ENCODE results near the gene AFF3. TPM values are rescaled to one million over a fixed set of nuclear protein-coding genes. Genes with fewer than 3 reads are reported as not detected.

AFF3 gene
- total RNA-seq, 1 donor from 2014 or later, result not detected

DNA sequence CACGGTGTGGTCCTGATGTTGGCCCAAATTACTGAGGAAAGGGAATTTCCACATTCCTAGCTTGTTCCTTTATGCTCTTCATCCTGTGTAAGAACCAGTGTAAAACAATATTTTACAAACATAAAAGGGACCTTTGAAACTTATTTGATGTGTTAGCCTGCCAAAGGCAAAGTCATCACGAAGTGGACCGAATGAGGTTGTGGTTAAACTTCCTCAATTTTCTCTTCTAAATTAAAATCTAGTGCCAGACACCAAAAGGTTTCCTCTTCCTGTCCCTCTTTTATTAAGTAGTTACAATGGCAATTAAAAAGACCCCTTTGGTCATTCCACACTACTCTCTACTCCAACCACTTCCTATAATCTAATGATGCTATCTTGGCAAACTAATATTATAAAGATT is 279.8 kb downstream of the AFF3 start:
- no peak for DNase-seq (ENCODE audit: low read depth)

DNA sequence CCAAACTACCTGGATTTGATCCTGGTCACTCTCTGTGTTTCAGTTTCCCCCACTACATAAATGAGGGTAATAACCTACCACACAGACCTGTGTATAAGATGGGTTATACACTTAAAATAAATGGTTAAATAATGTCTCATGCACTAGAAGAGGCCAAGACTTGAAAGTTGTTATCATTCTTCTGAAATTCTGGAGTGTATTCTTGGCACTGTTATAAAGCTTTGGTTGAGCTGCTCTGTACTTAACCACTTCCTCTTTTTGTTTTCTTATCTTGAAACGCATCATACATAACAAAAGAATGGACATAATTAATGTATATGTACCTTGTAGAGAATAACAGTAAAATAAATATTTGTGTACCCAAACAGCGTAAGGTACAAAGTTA is 281.0 kb downstream of the AFF3 start:
- DNase-seq (ENCODE audit: low read depth), result no peak

DNA sequence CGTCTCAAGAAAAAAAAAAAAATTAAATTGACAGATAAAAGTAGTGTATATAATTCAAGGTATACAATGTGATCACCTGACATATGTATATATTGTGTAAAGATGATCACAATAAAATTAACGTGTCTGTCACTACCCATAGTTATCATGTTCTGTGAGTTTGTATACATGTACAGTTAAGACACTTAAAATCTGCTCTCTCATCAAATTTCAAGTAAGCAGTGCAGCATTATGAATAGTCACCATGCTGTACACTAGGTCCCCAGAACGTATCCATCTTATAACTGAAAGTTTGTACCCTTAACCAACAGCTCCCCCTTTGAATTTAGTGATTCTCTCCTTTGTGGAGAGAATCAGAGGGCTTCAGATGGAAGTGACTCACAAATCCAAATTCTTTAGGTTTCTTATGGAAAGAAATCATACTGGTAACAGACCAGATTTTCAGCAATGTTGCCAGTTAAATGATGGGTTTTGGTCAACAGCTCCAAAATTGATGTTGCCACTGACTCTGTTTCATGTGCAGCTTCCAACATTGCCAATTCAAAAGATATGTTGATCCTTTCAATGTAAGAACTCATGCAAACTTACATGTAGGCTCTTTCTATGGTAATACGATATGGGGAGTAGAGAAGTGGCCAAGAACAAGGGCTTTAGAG is 281.5 kb downstream of the AFF3 start:
- DNase-seq (ENCODE audit: low read depth), result no peak

DNA sequence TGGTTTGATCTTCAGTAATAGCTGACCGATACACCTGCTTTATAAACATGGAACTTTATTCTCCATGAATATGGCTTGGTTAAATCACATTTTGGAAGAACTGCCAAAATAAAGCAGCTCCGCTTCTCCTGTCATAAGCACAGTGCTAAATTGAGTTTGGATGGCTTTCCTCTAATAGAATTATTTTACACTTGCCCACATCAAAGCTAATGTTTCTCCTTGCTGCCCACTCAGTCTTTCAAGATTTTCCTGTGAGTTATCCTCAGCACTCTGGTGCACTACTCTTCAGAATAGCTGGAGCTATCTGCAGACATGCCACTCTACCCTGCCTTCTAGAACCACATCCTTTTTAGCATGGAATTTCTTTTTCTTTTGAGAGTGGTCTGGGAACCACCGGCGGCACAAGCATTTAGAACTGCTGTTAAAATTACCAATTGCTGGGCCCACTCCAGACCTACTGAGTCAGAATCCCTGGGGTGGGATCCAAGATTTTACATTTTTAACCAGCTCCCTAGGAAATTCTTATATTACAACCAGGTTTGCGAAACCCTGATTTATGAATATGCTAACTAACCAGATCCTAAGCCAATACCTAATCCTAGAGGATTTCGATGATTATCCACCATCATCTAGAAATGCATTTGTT is 283.3 kb downstream of the AFF3 start:
- DNase-seq (ENCODE audit: low read depth), result no peak

DNA sequence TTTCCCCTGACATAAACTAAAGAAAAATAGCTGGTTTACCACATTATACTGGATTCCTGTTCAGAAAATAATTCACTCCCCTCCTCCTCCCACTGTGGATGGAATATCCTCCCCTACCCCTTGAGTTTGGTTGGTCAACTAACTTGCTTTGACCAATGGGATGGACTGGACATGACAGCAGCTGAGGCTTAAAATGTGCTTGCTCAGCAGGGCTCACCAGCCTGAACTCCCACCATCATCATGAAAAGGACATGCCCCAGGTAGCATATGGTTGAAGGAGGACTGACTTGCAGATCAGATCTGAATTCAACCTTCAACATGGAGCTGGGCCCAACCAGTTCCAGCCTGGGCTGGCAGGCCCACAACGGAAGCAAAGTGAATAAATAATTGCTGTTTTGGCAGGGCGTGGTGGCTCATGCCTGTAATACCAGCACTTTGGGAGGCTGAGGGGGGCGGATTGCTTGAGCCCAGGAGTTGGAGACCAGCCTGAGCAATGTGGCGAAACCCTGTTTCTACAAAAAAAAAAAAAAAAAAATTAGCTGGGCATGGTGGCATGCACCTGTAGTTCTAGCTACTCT is 284.4 kb downstream of the AFF3 start:
- DNase-seq (ENCODE audit: low read depth), result no peak

DNA sequence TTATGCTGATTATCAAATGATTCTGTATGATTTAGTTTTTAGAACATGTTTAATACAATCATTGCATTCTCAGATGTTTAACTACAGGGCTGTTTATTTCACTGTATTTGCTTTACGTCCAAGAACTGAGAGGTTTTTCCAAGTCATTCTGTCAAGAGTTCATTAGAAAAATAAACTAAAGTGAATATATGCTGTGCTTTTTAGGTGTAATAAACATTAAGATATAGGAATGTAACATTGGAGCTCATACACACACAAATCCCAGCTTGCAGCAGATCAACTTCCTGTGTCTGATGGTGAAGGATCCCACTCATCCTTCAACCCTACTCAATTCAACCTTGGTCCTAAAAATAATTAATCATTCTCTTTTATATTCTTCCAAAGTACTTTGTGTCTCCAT is 285.0 kb downstream of the AFF3 start:
- DNase-seq (ENCODE audit: low read depth), result no peak

DNA sequence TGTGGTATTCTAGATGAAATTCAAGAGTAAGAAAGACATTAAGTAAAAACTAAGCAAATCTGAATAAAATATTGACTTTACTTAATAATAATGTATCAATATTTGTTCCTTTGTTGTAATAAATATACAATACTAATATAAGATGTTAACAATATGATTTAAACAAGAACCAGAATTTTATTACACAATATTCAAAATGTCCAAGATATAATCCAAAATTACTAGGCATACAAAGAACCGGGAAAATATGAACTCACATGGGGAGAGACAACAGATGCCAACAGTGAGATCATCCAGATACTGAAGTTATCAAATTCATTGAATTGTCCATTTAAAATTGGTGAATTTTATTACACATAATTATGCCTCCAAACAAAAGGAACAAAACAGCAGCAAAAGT is 286.3 kb downstream of the AFF3 start:
- DNase-seq (ENCODE audit: low read depth), result no peak

DNA sequence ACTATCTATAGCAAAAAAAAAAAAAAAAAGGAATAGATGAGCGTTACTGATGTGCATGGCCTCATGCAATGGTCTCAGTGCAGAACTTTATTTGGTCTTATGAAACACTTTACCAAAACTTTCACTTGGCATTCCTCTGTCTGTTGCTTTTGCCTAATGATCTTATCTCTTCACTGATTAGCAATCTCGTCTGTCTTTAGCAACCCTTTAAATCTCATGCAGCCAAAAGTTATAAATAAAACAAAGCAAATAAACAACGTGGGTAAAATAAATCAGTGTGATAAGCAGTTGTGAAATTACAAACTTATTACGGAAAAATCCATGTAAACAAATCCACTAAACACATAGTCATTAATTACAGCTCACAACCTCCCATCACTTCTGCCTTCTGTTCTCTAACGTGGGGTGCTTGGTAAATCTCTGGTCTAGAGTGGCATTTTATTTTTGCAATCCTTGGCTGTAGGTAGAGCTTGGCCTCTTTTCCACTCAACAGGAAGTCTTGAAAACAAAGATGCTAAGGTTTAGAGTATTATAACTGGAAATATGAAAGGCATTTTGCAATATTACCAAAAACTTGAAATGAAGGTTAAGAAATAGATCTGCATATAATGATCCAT is 288.0 kb downstream of the AFF3 start:
- DNase-seq (ENCODE audit: low read depth), result no peak

DNA sequence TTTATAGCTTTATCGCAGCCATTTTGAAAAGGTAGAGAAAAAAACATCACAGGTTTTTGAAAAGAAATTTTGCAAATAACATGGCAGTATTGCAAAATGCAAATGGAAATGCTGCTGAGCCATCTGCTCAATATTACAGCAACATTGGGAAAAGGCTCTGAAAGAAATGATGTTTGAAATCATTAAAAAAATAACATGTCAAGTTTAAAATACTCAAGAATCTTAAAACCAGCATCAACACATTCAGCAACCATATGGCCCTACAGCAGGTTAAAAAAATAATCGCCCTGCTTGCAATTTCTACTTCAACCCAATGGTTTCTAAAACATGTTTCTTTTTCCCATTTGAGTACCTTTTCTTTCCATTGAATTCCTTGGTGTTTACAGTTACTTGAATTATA is 289.4 kb downstream of the AFF3 start:
- no peak for DNase-seq (ENCODE audit: low read depth)

DNA sequence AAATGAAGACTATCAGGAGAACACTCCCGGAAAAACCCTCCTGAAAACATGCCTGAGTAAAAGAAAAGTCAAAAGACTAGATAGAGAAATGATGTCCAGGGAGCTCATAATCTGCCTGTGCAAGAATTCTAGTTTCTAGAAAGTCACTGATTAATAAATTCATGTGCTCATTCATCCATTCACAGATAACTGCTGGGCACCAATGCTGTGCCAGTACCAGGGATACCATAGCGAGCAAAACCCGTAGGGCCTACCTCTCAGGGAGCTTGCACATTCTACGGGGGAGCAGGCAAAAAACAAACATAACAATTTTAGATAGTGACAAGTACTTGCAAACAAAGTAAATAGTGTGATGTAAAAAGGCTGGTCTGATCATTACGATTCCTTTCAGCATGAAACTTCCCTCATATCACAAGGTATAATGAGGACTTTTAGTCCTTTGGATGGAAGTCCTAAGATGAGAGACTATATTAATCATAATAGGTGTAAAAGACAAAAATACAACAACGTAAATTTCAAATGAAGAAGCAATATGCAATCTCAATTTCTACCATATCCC is 289.9 kb downstream of the AFF3 start:
- DNase-seq (ENCODE audit: low read depth), result no peak

DNA sequence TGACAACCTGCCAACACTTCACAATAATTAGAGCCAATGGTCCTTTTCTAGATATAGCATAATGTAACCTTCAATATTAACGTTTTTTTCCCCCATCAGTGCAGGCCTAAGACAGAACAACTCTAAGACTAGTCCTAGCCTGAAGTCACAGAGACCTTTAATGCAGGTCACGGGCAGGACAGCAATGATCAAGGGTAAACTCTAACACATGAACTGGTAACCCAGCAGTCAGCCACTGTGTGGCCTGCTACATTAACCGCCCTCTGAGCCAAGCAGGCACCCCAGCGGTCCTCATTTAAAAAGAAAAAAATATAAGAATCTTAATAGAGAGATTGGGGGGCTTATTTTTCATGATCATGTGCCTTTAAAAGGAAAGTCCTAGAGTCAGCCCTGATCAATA is 290.6 kb downstream of the AFF3 start:
- DNase-seq (ENCODE audit: low read depth), result no peak

DNA sequence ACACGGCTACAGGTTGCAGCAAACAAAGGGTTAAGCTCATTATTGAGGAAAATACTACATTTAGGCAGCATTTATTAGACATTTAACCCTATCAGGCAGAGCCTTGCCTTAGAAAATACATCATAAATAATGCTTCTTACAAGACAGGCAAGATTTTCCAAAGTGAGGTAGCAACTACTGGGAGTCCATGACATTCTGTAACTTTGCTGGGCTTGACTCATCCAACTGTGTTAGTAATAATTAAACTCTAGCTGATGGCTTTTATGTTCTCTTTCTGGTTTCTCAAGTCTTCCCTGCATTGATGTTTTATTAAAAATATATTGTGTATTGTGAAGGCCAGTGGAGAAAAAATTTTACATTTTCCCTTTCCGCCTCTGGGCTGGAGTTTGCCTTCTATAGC is 291.3 kb downstream of the AFF3 start:
- DNase-seq (ENCODE audit: low read depth), result no peak

DNA sequence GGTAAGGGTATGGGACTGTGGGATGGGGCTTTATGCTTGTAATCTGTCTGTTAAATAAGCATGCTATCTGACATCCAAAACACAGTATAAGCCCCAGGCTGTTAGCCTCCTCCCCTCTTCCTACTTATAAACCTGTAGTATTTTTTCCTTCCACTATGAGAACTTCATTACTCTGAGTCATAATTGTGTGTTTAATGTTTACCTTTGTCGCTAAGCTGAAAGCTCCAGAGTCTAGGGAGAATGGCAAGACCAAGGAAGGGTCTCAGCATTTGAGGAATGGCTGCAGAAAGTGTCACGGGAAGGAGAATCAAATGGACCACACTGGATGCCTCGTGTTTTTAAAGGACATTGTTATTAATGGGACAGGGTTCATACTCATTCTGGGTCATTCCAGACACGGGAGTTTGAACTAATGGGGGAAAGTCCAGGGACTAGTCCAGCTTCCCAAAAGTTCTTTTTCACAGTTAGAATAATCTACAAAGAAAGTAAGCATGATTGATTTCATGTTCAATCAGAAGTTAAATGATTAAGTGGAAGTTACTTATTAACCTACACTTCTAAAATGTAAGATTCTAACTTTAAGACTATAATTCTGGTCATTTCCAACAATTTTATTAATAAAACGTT is 292.2 kb downstream of the AFF3 start:
- no peak for DNase-seq (ENCODE audit: low read depth)

DNA sequence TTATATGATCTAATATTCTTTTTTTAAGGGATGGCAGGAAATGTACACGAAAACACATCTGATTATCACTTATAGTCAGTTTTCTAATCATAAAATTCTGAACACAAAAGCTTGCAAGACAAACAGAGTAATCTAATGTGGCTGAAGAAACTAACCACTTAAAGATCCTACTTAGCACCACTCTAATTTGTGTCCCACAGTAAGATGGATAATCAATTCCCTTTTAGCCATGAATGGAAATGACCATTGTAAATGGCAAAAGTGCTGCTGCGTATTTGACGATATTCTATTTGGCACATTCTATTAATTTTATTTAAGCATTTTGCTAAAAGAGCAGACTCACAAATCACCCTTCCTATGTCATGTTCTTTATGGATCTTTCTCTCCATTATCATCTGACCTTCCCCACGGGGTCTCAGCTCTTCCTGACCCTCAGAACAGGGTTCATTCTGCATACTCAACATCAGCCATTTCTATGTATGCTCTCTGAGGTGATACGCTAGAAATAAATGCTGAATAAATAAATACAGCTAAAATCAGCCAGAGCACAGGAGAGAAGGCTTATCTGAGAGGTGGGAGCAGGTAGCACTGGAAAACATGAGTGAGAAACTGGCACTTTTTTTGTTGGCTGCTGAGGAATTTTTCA is 295.8 kb downstream of the AFF3 start:
- no peak for DNase-seq (ENCODE audit: low read depth)

DNA sequence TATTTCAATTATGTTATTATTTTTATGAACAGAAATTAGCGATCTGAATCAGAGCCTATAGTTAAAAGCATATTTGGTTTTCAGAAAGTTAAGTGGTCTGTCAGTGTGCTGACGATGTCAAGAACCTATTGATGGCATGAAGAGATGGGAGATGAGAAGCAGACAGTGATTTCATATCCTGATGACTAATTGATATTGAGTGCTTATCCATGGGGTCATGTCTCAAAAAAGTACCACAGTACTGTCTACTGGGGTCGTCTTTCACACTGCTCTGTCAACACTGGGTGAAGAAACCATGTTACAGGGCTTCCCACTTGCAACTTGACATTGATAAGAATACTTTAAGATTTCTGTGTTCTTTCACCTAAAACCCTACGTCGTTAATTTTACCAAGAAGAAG is 297.1 kb downstream of the AFF3 start:
- no peak for DNase-seq (ENCODE audit: low read depth)

DNA sequence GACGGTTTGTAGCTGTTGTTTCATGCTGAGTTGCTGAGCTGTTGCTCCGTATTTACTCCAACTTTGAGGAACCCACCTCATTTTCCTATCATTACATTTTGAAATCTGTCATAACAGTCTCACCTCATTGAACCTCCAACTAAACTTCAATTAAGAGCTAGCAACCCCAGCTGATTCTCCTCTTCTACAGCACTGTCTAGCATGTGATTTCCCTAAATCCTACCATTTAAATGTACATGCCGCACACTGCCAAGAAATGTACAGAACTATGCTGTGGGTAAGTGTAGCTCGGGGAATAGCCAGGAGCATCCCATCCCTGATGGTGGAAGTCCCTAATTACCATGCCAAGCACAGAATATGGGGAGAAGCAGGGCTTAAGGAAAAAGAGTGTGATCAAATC is 299.9 kb downstream of the AFF3 start:
- DNase-seq (ENCODE audit: low read depth), result no peak

DNA sequence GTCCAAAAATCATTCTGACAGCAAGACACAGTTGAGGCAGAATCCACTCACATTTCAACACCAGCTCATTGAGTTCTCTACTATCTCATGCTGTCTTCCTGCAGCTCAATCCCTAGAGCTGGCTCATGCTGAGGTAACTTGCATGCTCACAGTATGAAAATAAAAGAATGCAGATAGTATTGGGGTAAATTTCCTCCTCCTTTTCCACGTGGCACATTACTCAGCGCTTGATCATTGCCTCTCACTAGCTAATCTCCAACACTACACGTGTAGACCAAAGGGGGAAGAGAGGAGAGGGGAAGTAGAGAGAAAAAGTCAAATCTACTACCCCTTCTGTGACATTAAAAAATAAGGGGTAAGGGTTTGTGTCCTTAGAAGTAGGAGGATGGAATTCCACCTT is 300.6 kb downstream of the AFF3 start:
- DNase-seq (ENCODE audit: low read depth), result no peak

DNA sequence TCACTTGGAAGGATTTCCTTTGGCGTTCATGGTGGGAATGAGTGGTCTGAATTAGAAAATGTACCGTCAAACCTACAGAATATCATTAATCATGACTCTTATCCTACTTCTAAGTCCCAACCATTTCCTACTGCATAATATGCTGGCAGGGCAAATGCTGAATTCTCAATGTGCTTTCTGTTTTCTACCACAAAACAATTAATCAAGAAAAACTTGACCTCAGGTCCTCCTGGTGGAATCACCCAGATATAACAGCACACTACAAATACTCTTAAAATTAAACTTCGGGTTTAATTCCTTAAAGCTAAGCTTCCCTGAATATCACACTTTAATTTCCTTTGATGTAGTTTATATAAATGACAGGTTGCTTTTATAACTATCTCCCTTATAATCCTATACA is 301.6 kb downstream of the AFF3 start:
- no peak for DNase-seq (ENCODE audit: low read depth)

DNA sequence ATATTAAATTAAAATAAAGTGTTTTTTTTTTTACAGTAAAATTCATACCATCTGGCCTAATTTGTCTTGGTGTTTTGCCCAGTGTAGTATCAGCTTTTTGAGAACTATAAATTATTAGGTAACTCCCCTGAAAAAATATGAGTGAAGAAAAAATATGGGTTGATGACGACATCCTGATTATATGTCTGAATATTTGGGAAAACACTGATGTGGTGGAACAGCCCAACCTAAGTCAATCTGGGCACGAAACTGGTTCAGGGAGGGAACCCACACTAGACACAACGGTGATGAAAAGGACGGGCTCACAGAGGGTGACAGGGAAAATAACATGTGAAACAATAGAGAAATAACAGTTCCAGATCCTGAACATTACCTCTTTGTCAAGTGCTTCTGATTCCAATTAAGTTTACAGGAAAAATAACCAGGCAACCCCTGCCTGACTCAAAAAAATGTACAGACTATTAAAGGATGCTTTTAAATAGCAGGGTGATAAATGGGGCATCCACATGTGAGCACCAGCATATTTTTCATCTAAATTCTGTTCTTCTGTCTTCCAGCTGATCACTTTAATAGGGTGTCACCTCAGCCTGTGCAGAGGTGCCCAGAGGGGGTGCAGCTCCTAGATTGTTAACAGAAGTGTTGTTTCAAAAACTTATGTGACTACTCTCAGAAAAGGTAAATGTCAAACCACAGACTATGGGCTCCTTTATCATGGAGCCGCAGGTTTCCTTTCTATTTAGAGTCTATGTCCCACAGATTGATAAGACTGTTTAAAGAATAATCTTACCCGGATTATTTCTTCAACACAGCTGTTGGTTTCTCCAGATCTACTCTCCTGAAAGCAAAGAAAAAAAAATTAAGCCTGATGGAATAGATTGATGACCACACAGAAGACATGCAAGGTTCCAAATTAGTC is 305.4 kb downstream of the AFF3 start:
- DNase-seq (ENCODE audit: low read depth), result no peak

DNA sequence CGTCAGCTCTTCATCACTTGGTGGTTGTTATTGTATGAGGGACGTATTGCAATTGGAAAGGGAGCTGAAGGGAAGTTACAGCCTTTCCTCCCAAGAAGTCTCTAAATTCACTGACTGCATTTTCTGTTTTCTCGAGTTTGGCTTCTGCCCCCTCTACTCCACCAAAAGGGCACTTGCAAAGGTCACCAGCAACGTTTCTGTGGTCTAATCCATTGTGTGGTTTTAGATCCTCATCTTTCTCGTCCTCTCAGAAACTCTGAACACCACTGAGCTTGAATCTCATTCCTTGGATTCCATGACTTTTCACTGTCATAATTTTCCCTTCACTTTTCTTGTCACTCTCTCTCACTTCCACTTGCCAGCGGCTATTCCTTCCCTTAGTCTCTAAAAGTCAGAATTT is 308.0 kb downstream of the AFF3 start:
- DNase-seq (ENCODE audit: low read depth), result no peak
